IMR-90 (cell line): ENCODE results near the gene AUTS2. TPM values are rescaled to one million over a fixed set of nuclear protein-coding genes. Genes with fewer than 3 reads are reported as not detected.

Experiments
- ATAC-seq: fragments of 200-7000 bp; cut with Tn5 transposase; 2 replicates; pipeline ENCODE4 v1.9.1; 2020; ENCODE audit warnings: low read depth, mild to moderate bottlenecking, moderate library complexity
- BruUV-seq: library from RNA; stranded (reverse); fragments of 400-500 nt; replicated peaks from 2 replicates; lab custom pipeline; 2021; lab: Mats Ljungman, UMichigan
- CTCF ChIA-PET: fragments of 300-600 bp; formaldehyde crosslinking; extraction: SDS; loops from one replicate; lab custom pipeline; 2021; ENCODE audit warnings: antibody characterized with exemption; lab: Yijun Ruan, JAX
- POLR2A ChIA-PET: fragments of 300-600 bp; sonication (Branson Sonifier 250); formaldehyde crosslinking; loops from one replicate; lab custom pipeline; 2022; ENCODE audit warnings: antibody characterized with exemption; ENCODE audit not compliant: unreplicated experiment; lab: Charles Lee
- DNase-seq: peaks from one replicate; pipeline ENCODE4 v3.0.0; 2013
- H2AFZ ChIP-seq: replicated peaks from 2 replicates; pipeline ENCODE3; 2013; ENCODE audit warnings: low read length, mild to moderate bottlenecking; ENCODE audit not compliant: poor library complexity
- H2AK5ac ChIP-seq: 2 replicates; pipeline ENCODE4 v1.6.1; 2013; ENCODE audit warnings: low read depth, low read length, inconsistent platforms
- H2AK9ac ChIP-seq: replicated peaks from 2 replicates; pipeline ENCODE3; 2013; ENCODE audit warnings: mild to moderate bottlenecking, low read depth, low read length, moderate library complexity; ENCODE audit not compliant: poor library complexity
- H2BK120ac ChIP-seq: 2 replicates; pipeline ENCODE4 v1.6.1; 2013; ENCODE audit warnings: low read depth, low read length, inconsistent platforms
- H2BK15ac ChIP-seq: 3 replicates; pipeline ENCODE4 v1.6.1; 2013; ENCODE audit warnings: low read depth, low read length, inconsistent platforms
- H2BK20ac ChIP-seq: 2 replicates; pipeline ENCODE4 v1.6.1; 2013; ENCODE audit warnings: low read depth, mild to moderate bottlenecking, inconsistent platforms, low read length, moderate library complexity
- H2BK5ac ChIP-seq: 2 replicates; pipeline ENCODE4 v1.6.1; 2013; ENCODE audit warnings: mild to moderate bottlenecking, low read depth, low read length, inconsistent platforms; ENCODE audit not compliant: poor library complexity, severe bottlenecking
- H3K14ac ChIP-seq: replicated peaks from 2 replicates; pipeline ENCODE4 v1.6.1; 2013; ENCODE audit warnings: low read depth, low read length, inconsistent platforms
- H3K18ac ChIP-seq: 2 replicates; pipeline ENCODE4 v1.6.1; 2013; ENCODE audit warnings: low read depth, low read length, control low read depth
- H3K23ac ChIP-seq: 2 replicates; pipeline ENCODE4 v1.6.1; 2013; ENCODE audit warnings: low read depth, low read length, inconsistent platforms
- H3K27ac ChIP-seq: 2 replicates; pipeline ENCODE4 v1.5.1; 2013; ENCODE audit warnings: mild to moderate bottlenecking, control low read depth, low read length; ENCODE audit not compliant: insufficient read depth
- H3K27me3 ChIP-seq: 2 replicates; pipeline ENCODE4 v1.6.1; 2013; ENCODE audit warnings: low read length; ENCODE audit not compliant: control insufficient read depth, insufficient read depth
- H3K36me3 ChIP-seq: 2 replicates; pipeline ENCODE4 v1.6.1; 2013; ENCODE audit warnings: low read length, mixed read lengths; ENCODE audit not compliant: control insufficient read depth, insufficient read depth
- H3K4ac ChIP-seq: 2 replicates; pipeline ENCODE4 v1.6.1; 2013; ENCODE audit warnings: low read depth, low read length, inconsistent platforms
- H3K4me1 ChIP-seq: 2 replicates; pipeline ENCODE4 v1.6.1; 2013; ENCODE audit warnings: low read length, mixed read lengths; ENCODE audit not compliant: control insufficient read depth, insufficient read depth
- H3K4me2 ChIP-seq: 2 replicates; pipeline ENCODE4 v1.6.1; 2013; ENCODE audit warnings: low read depth, mild to moderate bottlenecking, control low read depth, low read length, moderate library complexity
- H3K4me3 ChIP-seq: 2 replicates; pipeline ENCODE4 v1.5.1; 2013; ENCODE audit warnings: low read depth, mild to moderate bottlenecking, control low read depth, low read length, moderate library complexity; ENCODE audit not compliant: insufficient read depth
- H3K56ac ChIP-seq: 2 replicates; pipeline ENCODE4 v1.6.1; 2013; ENCODE audit warnings: low read length, inconsistent platforms; ENCODE audit not compliant: insufficient read depth; ENCODE audit errors: extremely low read depth
- H3K79me1 ChIP-seq, 2 experiments: 2 replicates each; pipeline ENCODE4 v1.6.1; 2013; ENCODE audit warnings: low read length in 2 of 2, inconsistent platforms in 1 of 2, low read depth in 1 of 2
- H3K9ac ChIP-seq: 2 replicates; pipeline ENCODE4 v1.6.1; 2013; ENCODE audit warnings: low read depth, low read length, control low read depth
- H3K9me1 ChIP-seq: 2 replicates; pipeline ENCODE4 v1.6.1; 2013; ENCODE audit warnings: low read length, inconsistent platforms; ENCODE audit not compliant: insufficient read depth
- H3K9me3 ChIP-seq: 2 replicates; pipeline ENCODE4 v1.6.1; 2013; ENCODE audit warnings: low read length; ENCODE audit not compliant: control insufficient read depth, insufficient read depth
- H4K20me1 ChIP-seq: 2 replicates; pipeline ENCODE4 v1.6.1; 2013; ENCODE audit warnings: low read length, inconsistent platforms; ENCODE audit not compliant: insufficient read depth
- H4K5ac ChIP-seq: 2 replicates; pipeline ENCODE4 v1.6.1; 2013; ENCODE audit warnings: mild to moderate bottlenecking, low read depth, low read length, control low read depth
- H4K8ac ChIP-seq, 2 experiments: 2 replicates each; pipeline ENCODE4 v1.6.1; 2013; ENCODE audit warnings: low read depth in 2 of 2, low read length in 2 of 2, control low read depth in 1 of 2, inconsistent platforms in 1 of 2
- H4K91ac ChIP-seq: 2 replicates; pipeline ENCODE4 v1.6.1; 2013; ENCODE audit warnings: low read depth, low read length, inconsistent platforms; ENCODE audit not compliant: insufficient read depth
- BHLHE40 ChIP-seq: fragments of 150-350 bp; IDR thresholded peaks from 2 replicates; pipeline ENCODE4 v1.6.1; 2016; ENCODE audit warnings: mild to moderate bottlenecking, low read depth, low read length
- CEBPB ChIP-seq: IDR thresholded peaks from 2 replicates; pipeline ENCODE4 v1.6.1; 2012; ENCODE audit warnings: low read depth, low read length, improper control_type of control experiment
- CHD1 ChIP-seq: IDR thresholded peaks from 2 replicates; pipeline ENCODE4 v1.6.1; 2012; ENCODE audit warnings: low read depth, low read length, improper control_type of control experiment
- FOS ChIP-seq: fragments of 150-350 bp; IDR thresholded peaks from 2 replicates; pipeline ENCODE4 v1.6.1; 2016; ENCODE audit warnings: low read depth, low read length
- MAFK ChIP-seq: IDR thresholded peaks from 2 replicates; pipeline ENCODE4 v1.6.1; 2012; ENCODE audit warnings: low read depth, low read length, improper control_type of control experiment
- MAZ ChIP-seq: IDR thresholded peaks from 2 replicates; pipeline ENCODE4 v1.6.1; 2012; ENCODE audit warnings: low read depth, mild to moderate bottlenecking, low read length, improper control_type of control experiment, moderate library complexity, borderline replicate concordance
- MXI1 ChIP-seq: IDR thresholded peaks from 2 replicates; pipeline ENCODE4 v1.6.1; 2012; ENCODE audit warnings: low read depth, mild to moderate bottlenecking, low read length, moderate library complexity, borderline replicate concordance
- NFE2L2 ChIP-seq: fragments of 150-350 bp; IDR thresholded peaks from 2 replicates; pipeline ENCODE4 v1.6.1; 2016; ENCODE audit warnings: low read depth, mild to moderate bottlenecking, low read length
- POLR2A ChIP-seq: IDR thresholded peaks from 2 replicates; pipeline ENCODE4 v1.6.1; 2012; ENCODE audit warnings: mild to moderate bottlenecking, low read depth, low read length
- RAD21 ChIP-seq: IDR thresholded peaks from 2 replicates; pipeline ENCODE4 v1.6.1; 2012; ENCODE audit warnings: low read length, improper control_type of control experiment
- RCOR1 ChIP-seq: IDR thresholded peaks from 2 replicates; pipeline ENCODE4 v1.6.1; 2012; ENCODE audit warnings: mild to moderate bottlenecking, low read length, improper control_type of control experiment; ENCODE audit not compliant: insufficient replicate concordance
- RFX5 ChIP-seq: IDR thresholded peaks from 2 replicates; pipeline ENCODE4 v1.8.0; 2012; ENCODE audit warnings: low read depth, mild to moderate bottlenecking, low read length, moderate library complexity
- SMC3 ChIP-seq: fragments of 150-350 bp; IDR thresholded peaks from 2 replicates; pipeline ENCODE4 v1.6.1; 2016; ENCODE audit warnings: low read depth, mild to moderate bottlenecking, antibody characterized with exemption, low read length, moderate library complexity
- WGBS, 2 experiments: methylation state at CpG; one replicate each; pipeline versions ENCODE4 v1.1.5 to v1.1.7; 2013; ENCODE audit warnings: missing lambda C conversion rate in 2 of 2; ENCODE audit not compliant: insufficient read length in 1 of 2; ENCODE audit errors: extremely low coverage in 2 of 2; 5-methylcytosine and 5-hydroxymethylcytosine counted together
- dilution Hi-C: fragments of 300-500 bp; cut with HindIII; formaldehyde crosslinking; loops from one replicate; pipeline ENCODE4 v1.14.3; 2018; ENCODE audit warnings: low sequenced_read_pairs; ENCODE audit not compliant: unreplicated experiment
- in situ Hi-C: fragments of 300-500 bp; cut with MboI; formaldehyde crosslinking; loops from 3 replicates; pipeline ENCODE4 v1.14.3; 2019; ENCODE audit warnings: low sequenced_read_pairs, inconsistent platforms, mixed read lengths
- intact Hi-C: fragments of 100-400 bp; cut with micrococcal nuclease; formaldehyde crosslinking; loops from 2 replicates; pipeline ENCODE4 v1.10.0; 2022
- polyA plus RNA-seq, 3 experiments: library from polyadenylated mRNA; depleted of rRNA; stranded (reverse); fragments of >200 nt; gene quantifications; 2 replicates each; pipeline ENCODE4 v1.2.3, GENCODE V29; 2012; ENCODE audit warnings: low replicate concordance in 1 of 3
- total RNA-seq: library from RNA; depleted of rRNA; stranded (reverse); fragments of >200 nt; gene quantifications from 2 replicates; pipeline ENCODE4 v1.2.3, GENCODE V29; 2012
- TF ChIP-seq, protein P1 (sequence below): fragments of 150-350 bp; IDR thresholded peaks from 2 replicates; pipeline ENCODE4 v1.6.1; 2017; ENCODE audit warnings: mild to moderate bottlenecking, antibody characterized with exemption, low read length, low read depth
- TF ChIP-seq, protein P2 (sequence below): fragments of 150-350 bp; IDR thresholded peaks from 2 replicates; pipeline ENCODE4 v1.6.1; 2016; ENCODE audit warnings: low read depth, mild to moderate bottlenecking, low read length, moderate library complexity, borderline replicate concordance
- TF ChIP-seq, protein P3 (sequence below): conservative IDR thresholded peaks from 2 replicates; pipeline ENCODE4 v1.5.1; 2012; ENCODE audit warnings: mild to moderate bottlenecking, low read depth, low read length, improper control_type of control experiment

AUTS2 gene
- total and polyA plus RNA-seq, 2 of the 4 experiments (the other 2 are of a cell fraction) = 0.90 to 3.0 TPM

DNA sequence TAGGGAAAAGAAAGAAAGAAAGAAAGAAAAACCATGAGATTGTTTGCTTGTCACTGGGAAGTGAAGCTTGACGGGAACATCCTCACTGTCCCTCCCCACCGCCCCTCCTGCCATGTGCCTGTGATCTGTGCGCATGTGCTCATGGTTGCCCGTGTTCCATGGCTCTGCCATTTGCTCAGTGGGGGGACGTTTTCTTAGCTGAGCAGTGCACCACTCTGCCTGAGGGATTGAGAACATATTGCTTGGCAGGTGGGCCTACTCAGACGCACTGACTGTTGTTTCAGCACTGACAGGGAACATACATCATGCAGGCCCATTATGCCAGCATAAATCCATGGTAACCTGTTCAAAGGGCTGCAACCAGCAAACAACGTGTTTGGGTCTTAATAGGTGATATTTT, 785.7 kb downstream of the AUTS2 start:
- no peak overlapping the region for H2AK9ac ChIP-seq
- in situ Hi-C loops (no loop called here), intact Hi-C loops (no loop called here), dilution Hi-C loops (no loop called here)
- no peaks in the 10 kb centered on the region for H3K9me1 ChIP-seq
- H3K56ac ChIP-seq = no peak overlapping the region
- H3K23ac ChIP-seq = no peak overlapping the region
- H4K8ac ChIP-seq = no peak overlapping the region
- no peak overlapping the region for H4K91ac ChIP-seq
- no peaks in the 10 kb centered on the region; the same call in 1 of the 2 replicates for H3K9me3 ChIP-seq
- H3K4me3 ChIP-seq = no peak overlapping the region
- H2BK120ac ChIP-seq = no peak overlapping the region
- ATAC-seq (no peak), DNase-seq (no peak)
- H3K27me3 ChIP-seq = no peaks in the 10 kb centered on the region
- no peak overlapping the region for H3K18ac ChIP-seq
- BruUV-seq = no TSS peak
- no peak for TF ChIP-seq POLR2A
- TF ChIP-seq BHLHE40 = no peak
- no peak for TF ChIP-seq SMC3
- TF ChIP-seq, protein P1, sequence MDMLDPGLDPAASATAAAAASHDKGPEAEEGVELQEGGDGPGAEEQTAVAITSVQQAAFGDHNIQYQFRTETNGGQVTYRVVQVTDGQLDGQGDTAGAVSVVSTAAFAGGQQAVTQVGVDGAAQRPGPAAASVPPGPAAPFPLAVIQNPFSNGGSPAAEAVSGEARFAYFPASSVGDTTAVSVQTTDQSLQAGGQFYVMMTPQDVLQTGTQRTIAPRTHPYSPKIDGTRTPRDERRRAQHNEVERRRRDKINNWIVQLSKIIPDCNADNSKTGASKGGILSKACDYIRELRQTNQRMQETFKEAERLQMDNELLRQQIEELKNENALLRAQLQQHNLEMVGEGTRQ = no peak
- TF ChIP-seq FOS = no peak
- TF ChIP-seq MAZ = no peak
- TF ChIP-seq, protein P2, sequence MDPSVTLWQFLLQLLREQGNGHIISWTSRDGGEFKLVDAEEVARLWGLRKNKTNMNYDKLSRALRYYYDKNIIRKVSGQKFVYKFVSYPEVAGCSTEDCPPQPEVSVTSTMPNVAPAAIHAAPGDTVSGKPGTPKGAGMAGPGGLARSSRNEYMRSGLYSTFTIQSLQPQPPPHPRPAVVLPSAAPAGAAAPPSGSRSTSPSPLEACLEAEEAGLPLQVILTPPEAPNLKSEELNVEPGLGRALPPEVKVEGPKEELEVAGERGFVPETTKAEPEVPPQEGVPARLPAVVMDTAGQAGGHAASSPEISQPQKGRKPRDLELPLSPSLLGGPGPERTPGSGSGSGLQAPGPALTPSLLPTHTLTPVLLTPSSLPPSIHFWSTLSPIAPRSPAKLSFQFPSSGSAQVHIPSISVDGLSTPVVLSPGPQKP = no peak
- TF ChIP-seq MXI1 = no peak
- TF ChIP-seq, protein P3, sequence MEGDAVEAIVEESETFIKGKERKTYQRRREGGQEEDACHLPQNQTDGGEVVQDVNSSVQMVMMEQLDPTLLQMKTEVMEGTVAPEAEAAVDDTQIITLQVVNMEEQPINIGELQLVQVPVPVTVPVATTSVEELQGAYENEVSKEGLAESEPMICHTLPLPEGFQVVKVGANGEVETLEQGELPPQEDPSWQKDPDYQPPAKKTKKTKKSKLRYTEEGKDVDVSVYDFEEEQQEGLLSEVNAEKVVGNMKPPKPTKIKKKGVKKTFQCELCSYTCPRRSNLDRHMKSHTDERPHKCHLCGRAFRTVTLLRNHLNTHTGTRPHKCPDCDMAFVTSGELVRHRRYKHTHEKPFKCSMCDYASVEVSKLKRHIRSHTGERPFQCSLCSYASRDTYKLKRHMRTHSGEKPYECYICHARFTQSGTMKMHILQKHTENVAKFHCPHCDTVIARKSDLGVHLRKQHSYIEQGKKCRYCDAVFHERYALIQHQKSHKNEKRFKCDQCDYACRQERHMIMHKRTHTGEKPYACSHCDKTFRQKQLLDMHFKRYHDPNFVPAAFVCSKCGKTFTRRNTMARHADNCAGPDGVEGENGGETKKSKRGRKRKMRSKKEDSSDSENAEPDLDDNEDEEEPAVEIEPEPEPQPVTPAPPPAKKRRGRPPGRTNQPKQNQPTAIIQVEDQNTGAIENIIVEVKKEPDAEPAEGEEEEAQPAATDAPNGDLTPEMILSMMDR = no peak
- no peak for TF ChIP-seq MAFK
- TF ChIP-seq RCOR1 = no peak
- TF ChIP-seq RFX5 = no peak
- TF ChIP-seq RAD21 = no peak
- TF ChIP-seq CEBPB = no peak
- no peak for TF ChIP-seq NFE2L2
- TF ChIP-seq CHD1 = no peak
- H2AK5ac ChIP-seq = no peak overlapping the region
- H3K4ac ChIP-seq = no peak overlapping the region
- 71% methylated on average over 4 of the region's 7 CpGs; no CpG with 5 or more reads in 1 of the 2 experiments for WGBS, 2 experiments
- CTCF ChIA-PET = no interaction called here
- H3K9ac ChIP-seq = no peak overlapping the region
- no peak overlapping the region for H2BK15ac ChIP-seq
- H4K20me1 ChIP-seq = no peaks in the 10 kb centered on the region
- no peaks in the 10 kb centered on the region for H3K36me3 ChIP-seq
- H2AFZ ChIP-seq = no peak overlapping the region
- H3K4me2 ChIP-seq = no peak overlapping the region
- no peak overlapping the region for H2BK5ac ChIP-seq
- H3K4me1 ChIP-seq = no peaks in the 10 kb centered on the region
- no peaks in the 10 kb centered on the region for H3K79me1 ChIP-seq
- POLR2A ChIA-PET = no interaction called here
- no peak overlapping the region for H2BK20ac ChIP-seq
- H3K27ac ChIP-seq = no peak overlapping the region
- H4K5ac ChIP-seq = no peak overlapping the region
- no peak overlapping the region for H3K14ac ChIP-seq
